Raji (cell line): ENCODE measurements around the gene KMT2E.

Experiments used
- POLR2A ChIP-seq: IDR thresholded peaks from 2 replicates; pipeline ENCODE4 v1.6.1; 2011; ENCODE audit warnings: low read depth, low read length, control low read depth; ENCODE audit not compliant: insufficient read depth

Gene KMT2E

GRCh38 chr7:105014693-105015389 is 836 bp downstream of the KMT2E start:
- peak; percentile 74 for TF ChIP-seq POLR2A

DNA sequence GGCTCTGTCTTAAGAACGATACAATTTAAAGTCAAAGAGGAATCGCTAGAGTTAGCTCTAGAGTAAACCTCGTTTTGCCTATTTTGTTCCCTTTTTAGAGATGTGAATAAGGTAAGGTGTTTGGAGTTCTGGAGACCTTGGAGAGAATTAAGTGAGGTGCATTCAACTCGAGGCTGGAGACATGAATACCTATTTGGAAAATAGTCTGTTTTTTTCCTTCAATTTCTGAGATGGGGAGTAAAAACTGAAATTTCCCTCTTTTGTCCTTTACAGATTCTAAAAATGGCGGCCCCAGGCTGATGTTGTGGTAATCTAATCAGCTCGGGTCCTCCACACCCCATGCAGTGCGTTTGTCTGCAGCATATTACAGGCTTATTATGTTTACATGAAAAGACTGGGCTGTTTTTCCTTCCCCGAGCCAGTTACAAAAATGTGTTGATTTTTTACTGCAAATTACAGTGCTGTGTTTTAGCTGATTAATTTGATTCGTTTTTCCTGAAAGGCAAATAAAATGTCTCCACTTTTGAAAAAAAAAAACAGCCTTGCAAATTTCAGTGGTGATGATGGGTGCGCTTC is 1.5 kb downstream of the KMT2E start:
- TF ChIP-seq POLR2A, result no peak

DNA sequence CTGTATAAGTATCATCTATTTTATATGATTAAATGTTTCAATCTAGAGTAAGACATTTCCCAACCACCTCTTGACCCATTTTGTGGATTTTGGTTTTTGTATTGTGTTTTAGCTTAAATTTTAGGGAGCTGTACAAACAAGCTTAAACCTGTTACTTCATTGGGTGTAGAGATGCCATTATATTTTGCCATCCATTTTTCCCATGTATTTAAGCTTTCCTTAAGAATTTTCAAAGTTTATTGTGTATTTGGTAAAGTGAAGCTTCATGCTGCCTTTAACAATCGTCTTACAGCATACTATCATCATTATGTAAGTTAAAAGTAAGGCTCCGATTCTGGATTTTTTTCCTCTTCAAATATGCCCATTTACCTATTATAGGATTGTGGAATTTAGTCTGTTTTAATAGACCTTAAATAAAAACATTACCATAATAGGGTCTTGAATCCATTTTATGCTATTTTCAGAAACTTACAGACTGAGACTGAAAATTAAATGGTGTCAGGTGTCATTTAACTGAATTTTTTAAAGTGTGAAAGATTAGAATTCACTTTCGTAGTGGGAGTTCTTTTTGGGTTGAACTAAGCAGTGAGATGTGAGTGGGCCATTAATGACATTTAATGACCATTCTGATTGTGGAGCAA is 2.2 kb downstream of the KMT2E start:
- no peak for TF ChIP-seq POLR2A

DNA sequence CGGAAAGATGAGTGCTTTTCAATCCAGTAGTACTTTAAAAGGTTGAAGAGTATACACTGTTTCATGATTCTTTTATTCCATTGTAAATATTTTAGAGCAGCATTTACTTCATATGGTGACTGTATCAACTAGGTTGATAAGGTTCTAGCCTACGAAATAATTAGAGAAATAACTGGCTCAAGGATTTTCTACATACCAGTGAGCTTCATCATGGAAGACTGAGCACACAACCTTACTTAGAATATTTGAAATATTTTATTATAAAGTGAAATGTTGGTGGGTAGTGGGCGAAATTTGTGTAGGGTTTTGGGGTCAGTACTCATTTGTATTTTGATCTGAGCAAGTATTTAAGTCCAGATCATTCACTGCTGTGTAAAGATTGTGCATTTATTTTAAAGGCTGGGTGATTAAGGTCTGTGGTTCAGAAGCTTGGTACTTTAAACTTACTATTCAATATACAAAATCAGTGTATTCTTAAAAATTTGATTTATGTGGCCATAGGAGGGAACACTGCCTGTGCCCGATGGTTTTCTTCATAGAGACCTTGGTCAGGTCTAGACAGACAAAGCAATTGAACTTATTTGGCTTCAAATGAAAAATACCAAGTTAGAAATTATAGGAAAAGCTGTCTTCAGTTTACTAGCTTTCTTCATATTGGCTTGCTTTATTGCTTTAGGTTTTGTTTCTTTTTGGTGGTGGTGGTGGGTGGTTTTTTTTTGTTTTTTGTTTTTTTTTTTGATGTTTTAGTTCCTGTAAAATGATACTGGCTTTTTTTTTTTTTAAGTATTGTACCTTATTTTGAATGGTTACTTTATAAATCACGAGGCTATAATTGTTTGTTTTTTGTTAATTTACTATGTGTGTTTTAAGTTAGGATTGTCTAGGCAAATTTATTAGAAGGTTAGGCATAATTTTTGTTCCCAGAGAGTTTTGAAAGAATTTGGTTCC is 3.0 kb downstream of the KMT2E start:
- TF ChIP-seq POLR2A, result no peak

DNA sequence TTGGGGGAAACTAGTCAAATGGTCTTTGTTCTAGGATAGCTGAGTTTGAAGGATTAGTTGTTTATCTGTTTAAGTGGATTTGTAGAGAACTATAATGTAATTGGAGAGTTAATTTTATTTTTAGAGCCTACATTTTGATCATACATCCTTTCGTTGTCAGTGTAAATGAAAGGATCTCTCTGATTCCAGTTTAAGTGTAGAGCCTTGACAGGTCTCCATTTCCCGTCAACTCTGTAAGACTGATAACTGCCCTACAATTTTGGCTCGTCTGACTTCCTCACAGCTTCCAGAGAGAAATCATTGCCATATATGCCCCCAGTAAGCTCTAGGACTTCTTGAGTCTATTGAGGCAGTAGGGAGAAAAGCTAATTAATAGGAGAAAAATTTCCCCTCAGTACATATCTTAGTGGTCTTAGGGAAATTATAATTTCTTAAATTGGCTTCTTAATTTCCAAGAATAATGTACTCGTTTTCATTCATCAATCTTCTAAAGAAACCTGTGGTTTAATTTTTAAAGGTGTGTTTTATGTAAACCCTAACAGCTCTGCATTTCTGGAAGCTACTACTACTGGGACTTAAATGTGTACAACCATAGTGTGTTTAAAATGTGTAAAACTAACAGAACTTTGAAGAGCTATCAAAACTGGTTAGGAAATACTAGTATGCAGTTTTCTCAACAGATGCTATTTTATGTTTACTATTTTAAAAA is 3.8 kb downstream of the KMT2E start:
- no peak for TF ChIP-seq POLR2A

- TF ChIP-seq POLR2A, result no peak
Measured at GRCh38 chr7:105019269-105019668, 5.3 kb downstream of the KMT2E start.

GRCh38 chr7:105020926-105021325 is 6.9 kb downstream of the KMT2E start:
- no peak for TF ChIP-seq POLR2A

DNA sequence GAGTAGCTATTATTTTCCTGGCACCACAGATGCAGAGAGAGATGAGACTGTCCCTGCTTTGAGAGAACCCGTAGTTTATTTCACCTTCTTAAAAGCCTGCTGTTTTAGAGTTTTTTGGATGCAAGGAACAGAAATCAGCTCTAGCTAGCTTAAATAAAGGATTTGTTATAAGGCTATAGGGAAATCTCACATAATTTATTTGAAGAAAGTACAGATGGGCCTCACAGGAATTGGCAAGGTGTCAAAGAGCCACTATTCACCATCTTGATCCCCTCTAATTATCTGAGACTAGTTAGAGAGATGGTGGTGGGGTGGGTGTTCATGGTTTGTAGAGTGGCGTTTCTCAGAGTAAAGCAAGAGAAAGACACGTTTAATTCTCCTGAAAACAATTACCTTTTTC is 7.3 kb downstream of the KMT2E start:
- no peak for TF ChIP-seq POLR2A

- no peak for TF ChIP-seq POLR2A
Measured at GRCh38 chr7:105021967-105022366, 8.0 kb downstream of the KMT2E start.

- TF ChIP-seq POLR2A, result no peak
Measured at GRCh38 chr7:105022458-105022857, 8.5 kb downstream of the KMT2E start.

DNA sequence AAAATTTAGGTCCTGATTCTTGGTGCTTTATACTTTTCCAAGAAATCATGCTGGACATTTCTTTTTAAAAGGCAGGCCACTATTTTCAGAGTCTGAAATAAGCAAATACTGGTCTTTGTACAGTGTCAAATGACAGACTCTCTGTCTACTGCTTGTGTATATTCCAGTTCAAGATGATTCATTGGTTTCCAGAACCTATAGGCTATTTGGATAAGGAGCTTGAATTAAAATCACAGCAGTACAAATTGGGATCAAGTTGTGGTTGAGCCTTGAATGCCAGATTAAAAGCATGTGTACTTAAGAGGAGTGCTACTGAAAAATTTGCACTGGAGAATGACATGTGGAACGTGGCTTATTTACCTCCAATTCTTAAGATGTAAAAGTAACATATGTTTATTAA is 10.7 kb downstream of the KMT2E start:
- TF ChIP-seq POLR2A, result no peak

DNA sequence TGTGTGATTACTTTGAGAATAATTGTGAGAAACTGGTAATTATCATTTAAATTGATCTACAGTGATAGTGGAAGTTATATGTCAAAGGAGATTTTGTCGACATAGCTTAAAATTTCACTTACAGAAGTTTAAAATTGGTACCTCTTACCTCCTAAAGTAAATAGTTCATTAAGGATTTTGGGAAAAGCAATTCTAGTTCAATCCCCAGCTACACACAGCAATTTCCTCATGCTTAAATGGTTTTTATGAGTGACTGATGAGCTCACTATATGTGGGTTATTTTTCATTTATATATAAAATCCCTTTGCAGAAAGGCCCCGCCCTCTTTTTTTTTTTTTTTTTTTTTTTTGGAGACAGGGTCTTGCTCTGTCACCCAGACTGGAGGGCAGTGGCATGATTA is 12.7 kb downstream of the KMT2E start:
- TF ChIP-seq POLR2A, result no peak

- TF ChIP-seq POLR2A, result no peak
Measured at GRCh38 chr7:105027176-105027853, 13.3 kb downstream of the KMT2E start.

GRCh38 chr7:105028004-105028403 is 14.0 kb downstream of the KMT2E start:
- no peak for TF ChIP-seq POLR2A
